HG02938 (cell line): Measurements from ENCODE around the gene FABP6.
"Not testable (repeated sequence)": the region's sequence is repeated elsewhere in the genome, so short reads cannot be mapped to it uniquely, and the experiment has no call there.

Source experiments
- ATAC-seq: cut with Tn5 transposase; IDR thresholded peaks from one replicate; pipeline ENCODE4 v1.9.1; 2021; ENCODE audit warnings: mild to moderate bottlenecking, moderate library complexity; ENCODE audit not compliant: unreplicated experiment

The FABP6 gene

GRCh38 chr5:160219356-160219755, 9.9 kb upstream of the FABP6 start:
- ATAC-seq, result no peak

GRCh38 chr5:160221082-160221481, 8.2 kb upstream of the FABP6 start:
- ATAC-seq, result no peak

- no peak for ATAC-seq
Observed at GRCh38 chr5:160227012-160227411, 2.3 kb upstream of the FABP6 start.

- ATAC-seq, result peak; percentile 63
Observed at GRCh38 chr5:160230686-160231527, 1.6 kb downstream of the FABP6 start.

GRCh38 chr5:160231783-160232342, 2.6 kb downstream of the FABP6 start:
- ATAC-seq, result no peak

- no peak for ATAC-seq
Observed at GRCh38 chr5:160233215-160233614, 3.9 kb downstream of the FABP6 start.

- no peak for ATAC-seq
Observed at GRCh38 chr5:160235731-160236130, 6.4 kb downstream of the FABP6 start.

- no peak for ATAC-seq
Observed at GRCh38 chr5:160237571-160238093, 8.3 kb downstream of the FABP6 start.

GRCh38 chr5:160240350-160240749, 11.0 kb downstream of the FABP6 start:
- ATAC-seq, result no peak

GRCh38 chr5:160242145-160242544, 12.8 kb downstream of the FABP6 start:
- no peak for ATAC-seq

GRCh38 chr5:160245506-160246086, 16.3 kb downstream of the FABP6 start:
- no peak for ATAC-seq

- ATAC-seq, result not testable (repeated sequence)
Observed at GRCh38 chr5:160249570-160249969, 20.3 kb downstream of the FABP6 start.

- ATAC-seq, result no peak
Observed at GRCh38 chr5:160250226-160250625, 20.9 kb downstream of the FABP6 start.

- no peak for ATAC-seq
Observed at GRCh38 chr5:160250826-160251225, 21.5 kb downstream of the FABP6 start.

GRCh38 chr5:160251406-160252155, 22.3 kb downstream of the FABP6 start:
- ATAC-seq, result no peak

- no peak for ATAC-seq
Observed at GRCh38 chr5:160252916-160253315, 23.6 kb downstream of the FABP6 start.

- ATAC-seq, result no peak
Observed at GRCh38 chr5:160253441-160253840, 24.1 kb downstream of the FABP6 start.

GRCh38 chr5:160254706-160255105, 25.4 kb downstream of the FABP6 start:
- ATAC-seq, result no peak

GRCh38 chr5:160259341-160259740, 30.0 kb downstream of the FABP6 start:
- ATAC-seq, result no peak

- no peak for ATAC-seq
Observed at GRCh38 chr5:160260006-160260775, 30.9 kb downstream of the FABP6 start.
